Loucy (cell line): ENCODE results near the gene TBCD.

ENCODE experiments used
- H2AFZ ChIP-seq: fragments of 200-600 bp; sonication (generic); 2 replicates; pipeline ENCODE4 v1.6.0; 2016; ENCODE audit warnings: antibody characterized with exemption, mild to moderate bottlenecking, low read length, moderate library complexity
- H3F3A ChIP-seq: fragments of 200-600 bp; 2 replicates; pipeline ENCODE4 v1.6.0; 2016; ENCODE audit warnings: antibody characterized with exemption, low read depth, mild to moderate bottlenecking
- H3K27me3 ChIP-seq: fragments of 200-600 bp; sonication (generic); 2 replicates; pipeline ENCODE4 v1.6.1; 2014; ENCODE audit warnings: low read length, mild to moderate bottlenecking; ENCODE audit not compliant: insufficient read depth, poor library complexity, severe bottlenecking
- H3K36me3 ChIP-seq: fragments of 200-600 bp; sonication (generic); 2 replicates; pipeline ENCODE4 v1.6.1; 2016; ENCODE audit warnings: low read length; ENCODE audit not compliant: insufficient read depth
- H3K4me1 ChIP-seq: fragments of 200-600 bp; sonication (generic); 2 replicates; pipeline ENCODE4 v1.5.1; 2014; ENCODE audit warnings: low read length, mild to moderate bottlenecking; ENCODE audit not compliant: insufficient read depth, poor library complexity, severe bottlenecking
- H3K4me2 ChIP-seq: fragments of 200-600 bp; sonication (generic); 2 replicates; pipeline ENCODE4 v1.6.0; 2014; ENCODE audit warnings: antibody characterized with exemption, low read length, low read depth, mild to moderate bottlenecking; ENCODE audit not compliant: poor library complexity, severe bottlenecking
- H3K4me3 ChIP-seq: fragments of 200-600 bp; sonication (generic); 2 replicates; pipeline ENCODE4 v1.5.1; 2014; ENCODE audit warnings: low read length, mild to moderate bottlenecking, mixed read lengths; ENCODE audit not compliant: poor library complexity, severe bottlenecking
- H3K79me2 ChIP-seq: fragments of 200-600 bp; sonication (generic); 2 replicates; pipeline ENCODE4 v1.6.1; 2014; ENCODE audit warnings: low read length; ENCODE audit not compliant: insufficient read depth
- H3K9ac ChIP-seq: fragments of 200-600 bp; sonication (generic); 2 replicates; pipeline ENCODE4 v1.6.0; 2014; ENCODE audit warnings: mild to moderate bottlenecking, low read depth, low read length, moderate library complexity; ENCODE audit not compliant: poor library complexity, severe bottlenecking
- H3K9me2 ChIP-seq: fragments of 200-600 bp; sonication (generic); replicated peaks from 2 replicates; pipeline ENCODE4 v1.6.1; 2016; ENCODE audit warnings: low read depth, low read length, mixed read lengths
- H3K9me3 ChIP-seq: fragments of 200-600 bp; sonication (generic); 2 replicates; pipeline ENCODE4 v1.6.1; 2014; ENCODE audit warnings: mild to moderate bottlenecking, antibody characterized with exemption, low read length, low read depth; ENCODE audit not compliant: insufficient read depth
- H4K20me1 ChIP-seq: fragments of 200-600 bp; sonication (generic); 2 replicates; pipeline ENCODE4 v1.6.0; 2014; ENCODE audit warnings: antibody characterized with exemption, low read length, mild to moderate bottlenecking; ENCODE audit not compliant: insufficient read depth, poor library complexity, severe bottlenecking
- EZH2phosphoT487 ChIP-seq: fragments of 200-600 bp; IDR thresholded peaks from 2 replicates; pipeline ENCODE4 v1.6.1; 2018; ENCODE audit warnings: antibody characterized with exemption, mild to moderate bottlenecking, moderate library complexity, borderline replicate concordance
- TF ChIP-seq, protein P1 (sequence below): fragments of 200-600 bp; sonication (generic); conservative IDR thresholded peaks from 2 replicates; pipeline ENCODE4 v1.5.1; 2014; ENCODE audit warnings: mild to moderate bottlenecking, antibody characterized with exemption, low read length

TBCD gene

DNA sequence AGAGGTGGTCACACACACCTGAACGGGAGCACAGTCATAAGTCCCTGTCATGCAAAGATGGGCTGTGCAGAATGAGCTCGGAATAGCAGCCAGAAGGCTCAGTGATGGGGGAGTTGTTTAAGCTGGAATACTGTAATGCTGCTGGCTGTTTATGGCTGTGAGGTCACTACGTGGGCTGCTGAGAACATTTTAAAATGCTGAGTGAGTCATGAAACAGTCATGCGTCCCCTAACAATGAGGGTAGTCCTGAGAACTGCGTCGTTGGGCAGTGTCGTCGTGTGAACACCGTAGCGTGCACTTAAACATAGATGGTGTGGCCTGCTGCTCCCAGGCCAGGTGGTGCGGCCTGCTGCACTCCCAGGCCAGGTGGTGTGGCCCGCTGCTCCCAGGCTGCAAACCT is 39.7 kb downstream of the TBCD start:
- no peak overlapping the region for H2AFZ ChIP-seq
- no peaks in the 10 kb centered on the region for H3K9me2 ChIP-seq
- TF ChIP-seq, protein P1, sequence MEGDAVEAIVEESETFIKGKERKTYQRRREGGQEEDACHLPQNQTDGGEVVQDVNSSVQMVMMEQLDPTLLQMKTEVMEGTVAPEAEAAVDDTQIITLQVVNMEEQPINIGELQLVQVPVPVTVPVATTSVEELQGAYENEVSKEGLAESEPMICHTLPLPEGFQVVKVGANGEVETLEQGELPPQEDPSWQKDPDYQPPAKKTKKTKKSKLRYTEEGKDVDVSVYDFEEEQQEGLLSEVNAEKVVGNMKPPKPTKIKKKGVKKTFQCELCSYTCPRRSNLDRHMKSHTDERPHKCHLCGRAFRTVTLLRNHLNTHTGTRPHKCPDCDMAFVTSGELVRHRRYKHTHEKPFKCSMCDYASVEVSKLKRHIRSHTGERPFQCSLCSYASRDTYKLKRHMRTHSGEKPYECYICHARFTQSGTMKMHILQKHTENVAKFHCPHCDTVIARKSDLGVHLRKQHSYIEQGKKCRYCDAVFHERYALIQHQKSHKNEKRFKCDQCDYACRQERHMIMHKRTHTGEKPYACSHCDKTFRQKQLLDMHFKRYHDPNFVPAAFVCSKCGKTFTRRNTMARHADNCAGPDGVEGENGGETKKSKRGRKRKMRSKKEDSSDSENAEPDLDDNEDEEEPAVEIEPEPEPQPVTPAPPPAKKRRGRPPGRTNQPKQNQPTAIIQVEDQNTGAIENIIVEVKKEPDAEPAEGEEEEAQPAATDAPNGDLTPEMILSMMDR, result no peak
- TF ChIP-seq EZH2phosphoT487, result no peak
- peaks cover 46% of the 10 kb centered on the region; the same call in 1 of the 2 replicates for H3K36me3 ChIP-seq
- H3K4me2 ChIP-seq, result no peak overlapping the region
- no peaks in the 10 kb centered on the region for H3K4me1 ChIP-seq
- peaks cover 53% of the 10 kb centered on the region; the same call in 1 of the 2 replicates for H3K79me2 ChIP-seq
- no peaks in the 10 kb centered on the region for H3F3A ChIP-seq
- no peak overlapping the region for H3K9ac ChIP-seq
- peaks cover 11% of the 10 kb centered on the region for H4K20me1 ChIP-seq
- H3K27me3 ChIP-seq, result no peaks in the 10 kb centered on the region
- H3K9me3 ChIP-seq, result no peaks in the 10 kb centered on the region
- no peak overlapping the region for H3K4me3 ChIP-seq

DNA sequence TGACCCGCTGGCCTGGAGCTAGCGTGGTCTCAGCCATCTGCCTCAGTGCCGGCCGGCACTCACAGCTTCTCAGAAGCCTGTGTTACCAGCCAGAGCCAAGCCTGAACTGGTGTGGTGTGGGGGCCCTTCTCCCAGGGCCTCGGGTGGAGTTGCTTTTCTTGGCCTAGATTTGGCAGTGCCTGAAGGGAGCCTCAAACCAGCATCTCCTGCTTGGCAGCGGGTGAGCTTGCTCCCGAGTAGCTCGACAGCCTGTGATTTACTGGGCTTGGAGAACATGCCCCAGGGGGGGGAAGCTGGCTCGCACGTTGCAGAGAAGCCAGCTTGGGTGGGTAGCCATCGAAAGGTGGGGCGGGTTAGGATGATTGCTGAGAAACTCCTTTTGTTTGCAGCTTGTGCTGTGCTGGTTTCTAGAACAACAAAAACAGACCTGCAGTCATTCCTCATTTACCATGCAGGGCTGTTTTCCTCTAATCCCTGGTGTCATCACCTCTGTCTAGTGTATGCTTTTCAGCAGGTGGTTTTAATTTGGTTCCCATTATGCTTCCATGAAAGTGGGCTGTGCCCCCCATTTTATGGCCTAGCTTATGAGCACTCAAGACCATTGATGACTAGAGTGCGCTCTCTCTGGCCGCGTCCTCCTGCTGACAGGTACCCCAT is 42.2 kb downstream of the TBCD start:
- no peaks in the 10 kb centered on the region for H3K9me2 ChIP-seq
- H2AFZ ChIP-seq, result no peak overlapping the region
- H3K4me1 ChIP-seq, result no peaks in the 10 kb centered on the region
- H3K27me3 ChIP-seq, result no peaks in the 10 kb centered on the region
- H3K4me3 ChIP-seq, result no peak overlapping the region
- H3F3A ChIP-seq, result no peaks in the 10 kb centered on the region
- H3K9me3 ChIP-seq, result no peaks in the 10 kb centered on the region
- no peak overlapping the region for H3K9ac ChIP-seq
- peaks cover 11% of the 10 kb centered on the region for H4K20me1 ChIP-seq
- no peak overlapping the region for H3K4me2 ChIP-seq
- peaks cover 49% of the 10 kb centered on the region; the same call in 1 of the 2 replicates for H3K36me3 ChIP-seq
- peaks cover 48% of the 10 kb centered on the region; the same call in 1 of the 2 replicates for H3K79me2 ChIP-seq
- TF ChIP-seq EZH2phosphoT487, result no peak
- TF ChIP-seq, protein P1, result no peak

DNA sequence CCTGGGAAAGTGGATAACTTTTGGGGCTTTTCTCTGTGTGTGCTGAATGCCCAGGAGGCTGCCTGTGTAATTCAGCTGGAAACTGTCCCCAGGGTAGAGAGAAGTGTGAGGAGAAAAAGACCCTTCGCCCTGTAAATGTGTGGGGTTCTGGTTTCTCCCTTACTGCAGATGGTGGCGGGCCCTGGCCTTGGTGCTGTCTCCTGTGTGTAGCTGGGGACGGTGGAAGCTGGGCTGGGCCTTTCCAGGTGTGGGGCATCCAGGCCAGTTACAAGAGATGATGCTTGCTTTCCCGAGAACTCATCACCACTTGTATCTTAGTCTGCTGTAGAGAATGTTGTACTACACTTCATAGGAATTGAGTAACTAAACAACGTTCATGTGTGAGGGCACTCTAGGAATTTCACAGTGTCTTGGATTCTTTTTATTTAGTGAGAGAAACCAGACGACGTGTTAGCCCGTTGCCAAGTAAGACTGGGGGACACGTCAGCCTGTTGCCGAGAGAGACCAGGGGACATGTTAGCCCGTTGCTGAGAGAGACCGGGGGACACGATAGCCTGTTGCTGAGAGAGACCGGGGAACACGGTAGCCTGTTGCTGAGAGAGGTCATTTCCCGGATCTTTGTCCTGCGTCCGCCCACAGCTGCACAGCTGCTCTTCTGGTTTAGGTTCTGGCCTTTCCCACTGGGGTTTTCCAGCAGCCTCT is 43.1 kb downstream of the TBCD start:
- H3K27me3 ChIP-seq, result no peaks in the 10 kb centered on the region
- no peaks in the 10 kb centered on the region for H3K9me3 ChIP-seq
- no peak overlapping the region for H3K9ac ChIP-seq
- TF ChIP-seq EZH2phosphoT487, result no peak
- TF ChIP-seq, protein P1, result no peak
- no peaks in the 10 kb centered on the region for H3F3A ChIP-seq
- H3K4me1 ChIP-seq, result no peaks in the 10 kb centered on the region
- no peaks in the 10 kb centered on the region for H3K9me2 ChIP-seq
- no peak overlapping the region for H3K4me3 ChIP-seq
- H3K4me2 ChIP-seq, result no peak overlapping the region
- peaks cover 55% of the 10 kb centered on the region; the same call in 1 of the 2 replicates for H3K36me3 ChIP-seq
- peaks cover 40% of the 10 kb centered on the region; the same call in 1 of the 2 replicates for H3K79me2 ChIP-seq
- H4K20me1 ChIP-seq, result peaks cover 11% of the 10 kb centered on the region
- no peak overlapping the region for H2AFZ ChIP-seq
